IPS-NIHi11 (cell line): ENCODE measurements around the gene ZNF675.
"Not testable (repeated sequence)": the region's sequence is repeated elsewhere in the genome, so short reads cannot be mapped to it uniquely, and the experiment has no call there.

Source experiments
- DNase-seq: peaks from one replicate; pipeline ENCODE4 v3.0.0; 2012; ENCODE audit warnings: mixed read lengths, low spot score

Gene ZNF675

DNA sequence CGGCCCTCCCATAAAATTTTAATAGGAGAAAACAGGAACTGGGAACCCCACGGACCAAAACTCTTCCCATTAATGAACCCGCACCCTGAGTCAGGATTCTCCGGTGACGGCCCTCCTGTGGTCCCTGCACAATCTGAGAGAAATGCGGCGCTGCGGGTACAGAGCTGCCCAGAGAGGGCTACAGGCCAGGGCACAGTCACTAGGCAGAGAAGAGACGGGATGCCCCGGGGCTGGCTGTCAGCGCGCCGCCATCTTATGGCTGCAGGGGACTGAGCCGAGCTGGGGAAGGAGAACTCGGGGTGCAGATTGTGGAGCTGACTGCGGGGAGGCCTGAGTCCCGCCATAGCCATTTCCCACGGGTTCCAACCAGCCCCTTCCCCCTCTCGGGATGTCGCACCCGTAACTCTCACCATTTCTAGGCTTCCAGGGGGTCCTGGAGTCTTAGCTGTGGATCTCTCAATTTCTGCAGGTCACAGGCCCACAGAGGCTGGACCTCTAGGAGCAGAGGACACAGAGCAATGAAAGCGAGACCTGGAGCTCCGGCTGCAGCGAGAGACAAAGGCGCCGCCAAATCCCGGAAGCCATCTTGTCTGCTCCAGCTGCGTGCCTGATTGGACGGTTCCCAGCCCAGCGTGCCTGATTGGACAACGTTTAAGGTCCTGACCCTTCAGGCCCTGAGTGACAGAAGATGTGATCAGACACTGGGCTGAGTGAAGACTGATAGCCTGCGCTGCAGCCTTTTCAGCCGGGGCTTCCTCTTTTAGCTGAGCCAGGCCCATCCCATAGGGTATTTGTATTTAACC lies at the start of gene ZNF675:
Gene ZNF675 (minus strand): TSS at position 592 of the 803 bp plus-strand sequence. CDS start 179 bp downstream, at position 413.
- DNase-seq = peak; percentile 81

DNA sequence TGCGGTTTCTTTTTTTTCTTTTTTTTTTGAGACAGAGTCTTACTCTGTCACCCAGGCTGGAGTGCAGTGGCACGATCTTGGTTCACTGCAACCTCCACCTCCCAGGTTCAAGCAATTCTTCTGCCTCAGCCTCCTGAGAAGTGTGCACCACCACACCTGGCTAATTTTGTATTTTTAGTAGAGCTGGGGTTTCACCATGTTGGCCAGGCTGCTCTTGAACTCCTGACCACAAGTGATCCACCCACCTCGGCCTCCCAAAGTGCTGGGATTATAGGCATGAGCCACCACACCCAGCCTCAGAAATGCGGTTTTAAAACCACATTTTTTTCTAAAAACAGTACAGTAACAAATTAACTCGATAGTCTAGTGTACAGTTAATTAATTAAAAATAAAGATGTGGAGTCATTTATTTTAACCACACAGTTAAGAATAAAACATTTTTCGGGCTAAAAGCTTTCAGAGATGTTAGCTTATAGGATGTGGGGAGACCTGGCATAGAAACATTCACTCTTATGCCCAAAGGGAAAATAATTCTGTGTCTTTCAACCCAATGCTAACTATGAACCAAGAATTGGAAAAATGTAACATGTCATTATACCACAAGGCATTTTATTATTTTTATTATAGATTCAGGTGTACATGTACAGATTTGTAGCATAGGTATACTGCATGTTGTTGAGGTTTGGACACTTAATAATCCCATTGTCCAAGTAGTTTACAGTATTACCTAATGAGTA lies 43.9 kb upstream of the ZNF675 start:
- not testable (repeated sequence) for DNase-seq

DNA sequence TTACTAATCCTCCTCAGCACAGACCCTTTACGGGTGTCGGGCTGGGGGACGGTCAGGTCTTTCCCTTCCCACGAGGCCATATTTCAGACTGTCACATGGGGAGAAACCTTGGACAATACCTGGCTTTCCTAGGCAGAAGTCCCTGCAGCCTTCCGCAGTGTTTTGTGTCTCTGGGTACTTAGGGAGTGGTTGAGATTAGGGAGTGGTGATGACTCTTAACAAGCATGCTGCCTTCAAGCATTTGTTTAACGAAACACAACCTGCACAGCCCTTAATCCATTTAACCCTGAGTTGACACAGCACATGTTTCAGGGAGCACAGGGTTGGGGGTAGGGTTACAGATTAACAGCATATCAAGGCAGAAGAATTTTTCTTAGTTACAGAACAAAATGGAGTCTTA lies 37.1 kb upstream of the ZNF675 start:
- DNase-seq = not testable (repeated sequence)

DNA sequence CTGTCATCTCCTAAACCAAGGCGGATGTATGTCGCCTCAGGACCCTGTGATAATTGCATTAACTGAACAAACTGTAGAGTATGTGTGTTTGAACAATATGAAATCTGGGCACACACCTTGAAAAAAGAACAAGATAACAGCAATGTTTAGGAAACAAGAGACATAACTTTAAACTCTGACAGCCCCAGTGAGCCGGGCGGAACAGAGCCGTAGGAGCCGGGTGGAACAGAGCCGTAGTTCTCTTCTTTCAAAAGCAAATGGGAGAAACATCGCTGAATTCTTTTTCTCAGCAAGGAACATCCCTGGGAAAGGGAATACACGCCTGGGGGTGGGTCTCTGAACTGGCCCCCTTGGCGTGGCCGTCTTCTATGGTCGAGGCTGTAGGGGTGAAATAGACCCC lies 31.8 kb upstream of the ZNF675 start:
- DNase-seq = no peak

DNA sequence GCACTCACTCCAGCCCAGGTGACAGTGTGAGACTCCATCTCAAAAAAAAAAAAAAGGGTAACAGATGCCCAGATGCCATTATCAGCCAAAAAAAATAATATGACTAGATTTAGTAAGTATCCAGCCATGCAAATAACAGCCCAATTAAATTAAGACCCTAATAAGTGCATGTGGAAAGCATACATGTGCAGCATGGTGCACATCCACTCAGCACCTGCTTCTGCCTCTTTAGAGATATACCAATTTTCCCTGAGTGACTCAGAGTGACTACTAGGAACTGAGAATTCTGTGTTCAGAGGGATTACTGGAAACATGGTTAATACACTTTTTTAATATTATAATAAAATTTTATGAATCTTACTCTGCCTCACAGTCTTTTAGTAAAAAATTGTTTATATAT lies 29.8 kb upstream of the ZNF675 start:
- DNase-seq = no peak

DNA sequence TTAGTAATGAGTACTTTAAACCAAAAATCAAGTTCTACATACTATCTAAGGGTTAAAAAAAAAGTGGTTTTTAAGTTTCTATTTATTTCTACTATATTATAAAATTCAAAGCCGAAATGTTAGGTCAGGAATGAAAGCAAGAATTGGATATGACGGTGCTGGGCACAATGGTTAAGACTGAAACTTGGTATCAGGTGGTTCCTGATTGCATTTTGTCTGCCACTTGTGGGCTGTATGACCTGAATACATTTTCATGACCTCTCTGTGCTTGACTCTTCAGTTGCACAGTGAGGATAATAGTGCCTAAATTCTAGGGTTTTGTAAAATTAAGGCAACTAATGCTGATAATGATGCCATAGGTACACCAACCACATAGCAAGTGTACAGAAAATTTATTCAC lies 22.3 kb upstream of the ZNF675 start:
- no peak for DNase-seq

DNA sequence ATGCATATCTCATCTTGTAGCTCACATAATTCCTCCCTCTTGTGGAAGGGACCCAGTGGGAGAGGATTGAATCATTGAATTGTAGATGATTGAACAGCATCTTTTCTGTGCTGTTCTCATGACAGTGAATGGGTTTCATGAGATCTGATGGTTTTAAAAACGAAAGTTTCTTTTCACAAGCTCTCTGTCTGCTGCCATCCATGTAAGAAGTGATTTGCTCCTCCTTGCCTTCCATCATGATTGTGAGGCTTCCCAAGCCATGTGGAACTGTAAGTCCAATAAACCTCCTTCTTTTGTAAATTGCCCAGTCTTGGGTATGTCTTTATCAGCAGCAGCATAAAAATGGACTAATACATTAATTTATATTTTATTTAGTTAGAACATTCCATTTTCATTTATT lies 19.6 kb upstream of the ZNF675 start:
- DNase-seq = no peak

DNA sequence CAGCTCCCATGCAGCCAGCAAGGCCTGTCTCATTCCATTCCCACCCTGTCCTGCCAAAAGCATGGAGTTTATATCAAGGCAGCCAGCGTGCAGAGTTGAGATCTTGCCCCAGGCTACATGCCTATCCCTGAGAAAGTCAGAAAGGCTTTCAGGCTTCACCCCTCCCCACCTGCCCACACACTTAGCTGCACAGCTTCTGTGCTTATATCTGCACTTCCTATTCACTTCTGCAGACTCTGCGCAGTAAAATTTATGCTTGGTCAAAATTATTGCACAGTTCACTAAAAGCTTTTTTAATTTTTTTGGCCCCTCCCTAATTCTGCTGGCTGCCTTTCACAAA lies 12.5 kb upstream of the ZNF675 start:
- DNase-seq = no peak

DNA sequence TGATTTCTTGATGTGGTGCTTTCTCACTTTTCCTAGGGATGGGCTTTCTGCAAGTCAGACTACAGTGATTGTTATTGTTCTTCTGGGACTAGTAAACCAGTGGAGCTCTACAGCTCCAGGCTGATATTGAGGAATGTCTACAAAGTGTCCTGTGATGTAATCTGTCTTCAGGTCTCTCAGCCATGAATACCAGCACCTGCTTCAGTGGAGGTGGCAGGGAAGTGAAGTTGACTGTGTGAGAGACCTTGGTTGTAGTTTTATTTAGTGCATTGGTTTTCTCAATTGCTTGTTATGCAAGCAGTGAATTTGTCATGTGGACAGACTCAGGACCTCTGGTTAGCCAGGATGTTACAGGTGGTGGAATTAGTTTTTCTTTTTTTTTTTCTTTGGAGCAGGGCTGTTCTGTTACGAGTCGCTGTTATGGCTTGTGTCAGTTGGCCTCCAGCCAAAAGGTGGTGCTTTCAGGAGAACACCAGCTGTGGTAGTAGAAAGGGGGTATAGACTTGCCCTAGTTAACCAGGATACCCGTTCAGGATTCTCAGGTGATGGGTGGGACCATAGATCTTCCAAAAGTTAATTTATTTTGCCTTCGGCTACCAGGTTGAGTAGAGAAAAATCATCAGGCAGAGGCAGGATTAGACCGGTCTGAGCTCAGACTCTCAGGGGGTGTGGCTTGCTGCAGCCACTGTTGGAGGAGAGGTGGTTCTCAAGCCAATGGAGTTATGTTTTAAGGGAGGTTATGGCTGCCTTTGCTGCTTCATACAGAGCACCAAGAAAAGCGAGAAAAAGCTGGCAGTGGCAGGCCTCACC lies 11.9 kb upstream of the ZNF675 start:
- peak; percentile 14 for DNase-seq

DNA sequence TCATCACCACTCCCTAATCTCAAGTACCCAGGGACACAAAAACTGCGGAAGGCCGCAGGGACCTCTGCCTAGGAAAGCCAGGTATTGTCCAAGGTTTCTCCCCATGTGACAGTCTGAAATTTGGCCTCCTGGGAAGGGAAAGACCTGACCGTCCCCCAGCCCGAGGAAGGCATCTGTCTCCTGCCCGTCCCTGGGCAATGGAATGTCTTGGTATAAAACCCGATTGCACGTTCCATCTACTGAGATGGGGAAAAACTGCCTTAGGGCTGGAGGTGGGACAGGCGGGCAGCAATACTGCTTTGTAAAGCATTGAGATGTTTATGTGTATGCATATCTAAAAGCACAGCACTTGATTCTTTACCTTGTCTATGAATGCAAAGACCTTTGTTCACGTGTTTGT lies 5.9 kb upstream of the ZNF675 start:
- DNase-seq = not testable (repeated sequence)

DNA sequence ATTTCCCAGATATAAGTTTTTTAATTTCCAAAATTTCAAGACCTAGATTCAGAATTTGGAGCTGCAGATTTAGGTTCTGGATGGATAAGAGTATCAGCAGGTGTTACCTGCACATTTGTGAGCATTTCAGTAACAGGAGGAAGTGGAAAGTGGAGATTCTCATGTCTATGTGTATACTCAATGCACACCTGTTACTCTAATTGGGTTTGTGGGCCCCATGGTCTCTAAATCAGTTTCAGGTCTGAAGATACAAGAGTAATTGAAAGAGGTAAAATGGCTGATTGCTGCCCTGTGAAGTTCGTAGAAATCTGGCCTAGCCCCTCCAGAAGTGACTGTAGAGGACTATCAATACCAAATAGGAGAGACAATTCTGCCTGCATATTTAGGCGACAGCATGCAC lies 13.9 kb downstream of the ZNF675 start:
- no peak for DNase-seq

DNA sequence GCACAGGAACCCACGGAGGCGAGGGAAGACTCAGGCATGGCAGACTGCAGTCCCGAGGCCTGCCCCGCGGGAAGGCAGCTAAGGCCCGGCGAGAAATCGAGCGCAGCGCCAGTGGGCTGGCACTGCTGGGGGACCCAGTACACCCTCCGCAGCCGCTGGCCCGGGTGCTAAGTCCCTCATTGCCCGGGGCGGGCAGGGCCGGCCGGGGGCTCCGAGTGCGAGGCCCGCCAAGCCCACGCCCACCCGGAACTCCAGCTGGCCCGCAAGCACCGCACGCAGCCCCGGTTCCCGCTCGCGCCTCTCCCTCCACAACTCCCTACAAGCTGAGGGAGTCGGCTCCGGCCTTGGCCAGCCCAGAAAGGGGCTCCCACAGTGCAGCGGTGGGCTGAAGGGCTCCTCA lies 18.4 kb downstream of the ZNF675 start:
- not testable (repeated sequence) for DNase-seq

DNA sequence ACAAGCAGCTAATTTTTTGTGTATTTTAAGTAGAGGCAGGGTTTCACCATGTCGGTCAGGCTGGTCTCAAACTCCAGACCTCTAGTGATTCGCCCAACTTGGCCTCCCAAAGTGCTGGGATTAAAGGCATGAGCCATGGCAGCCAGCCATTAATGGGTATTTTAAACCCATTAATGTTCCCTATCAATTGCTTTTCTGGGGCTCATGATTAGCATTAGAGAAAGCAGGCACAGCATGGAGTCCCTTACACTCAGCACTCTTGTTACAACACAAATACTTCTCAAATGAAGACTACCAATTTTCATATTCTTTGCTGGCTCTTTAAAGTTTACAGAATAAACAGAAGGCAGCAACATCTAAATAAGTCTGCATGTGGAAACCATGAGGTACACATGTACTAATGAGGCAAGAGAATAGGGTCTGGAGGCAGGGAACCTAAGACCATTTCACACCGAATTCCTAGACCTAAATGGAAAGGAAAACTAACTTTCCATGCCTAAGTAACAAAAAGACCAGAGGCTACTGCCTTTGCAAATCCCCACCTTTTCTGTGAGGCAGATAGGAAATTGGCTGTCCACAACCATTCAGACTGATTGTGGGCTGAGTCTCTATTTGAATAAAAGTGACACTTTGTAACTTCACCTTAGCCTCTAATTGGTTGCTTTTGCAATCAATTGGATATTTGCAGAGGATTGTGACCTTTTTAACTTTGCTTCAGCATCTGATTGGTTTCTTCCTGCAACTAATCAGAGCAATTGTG lies 21.2 kb downstream of the ZNF675 start:
- no peak for DNase-seq

DNA sequence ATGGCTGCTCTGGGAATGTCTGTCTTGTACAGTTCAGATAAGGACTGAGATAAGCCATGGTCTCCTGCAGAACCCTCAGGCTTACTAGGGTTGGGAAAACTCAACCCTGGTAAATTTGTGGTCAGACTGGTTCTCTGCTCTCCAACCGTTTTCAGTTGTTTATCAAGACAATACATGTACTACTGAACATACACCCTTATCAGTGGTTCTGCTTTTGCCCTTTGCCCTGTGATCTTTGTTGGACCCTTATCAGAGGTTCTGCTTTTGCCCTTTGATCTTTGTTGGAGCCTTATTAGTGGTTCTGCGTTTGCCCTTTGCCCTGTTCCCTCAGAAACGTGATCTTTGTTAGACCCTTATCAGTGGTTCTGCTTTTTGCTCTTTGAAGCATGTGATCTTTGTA lies 37.2 kb downstream of the ZNF675 start:
- DNase-seq = not testable (repeated sequence)
